HG02970 (cell line): ENCODE results near the gene ZPLD1.

Experiments
- ATAC-seq: cut with Tn5 transposase; IDR thresholded peaks from one replicate; pipeline ENCODE4 v1.9.1; 2021; ENCODE audit warnings: mild to moderate bottlenecking, moderate library complexity, moderate number of reproducible peaks; ENCODE audit not compliant: unreplicated experiment, low FRiP score

The ZPLD1 gene

GRCh38 chr3:102464261-102464660 lies 29.4 kb downstream of the ZPLD1 start:
- ATAC-seq, result no peak

- no peak for ATAC-seq
Observed at GRCh38 chr3:102466001-102466400, 31.2 kb downstream of the ZPLD1 start.

- no peak for ATAC-seq
Observed at GRCh38 chr3:102470066-102470465, 35.3 kb downstream of the ZPLD1 start.

- no peak for ATAC-seq
Observed at GRCh38 chr3:102471001-102471400, 36.2 kb downstream of the ZPLD1 start.

- ATAC-seq, result no peak
Observed at GRCh38 chr3:102471491-102471890, 36.7 kb downstream of the ZPLD1 start.

GRCh38 chr3:102473648-102474047 lies 38.8 kb downstream of the ZPLD1 start:
- ATAC-seq, result no peak

- no peak for ATAC-seq
Observed at GRCh38 chr3:102474207-102474606, 39.4 kb downstream of the ZPLD1 start.

- no peak for ATAC-seq
Observed at GRCh38 chr3:102476198-102476597, 41.4 kb downstream of the ZPLD1 start.

- ATAC-seq, result no peak
Observed at GRCh38 chr3:102478160-102478559, 43.3 kb downstream of the ZPLD1 start.

GRCh38 chr3:102480139-102480538 lies 45.3 kb downstream of the ZPLD1 start:
- no peak for ATAC-seq

- no peak for ATAC-seq
Observed at GRCh38 chr3:102481050-102481449, 46.2 kb downstream of the ZPLD1 start.

- ATAC-seq, result no peak
Observed at GRCh38 chr3:102483556-102483955, 48.7 kb downstream of the ZPLD1 start.

- ATAC-seq, result no peak
Observed at GRCh38 chr3:102484363-102484762, 49.5 kb downstream of the ZPLD1 start.

- no peak for ATAC-seq
Observed at GRCh38 chr3:102485701-102486100, 50.9 kb downstream of the ZPLD1 start.

GRCh38 chr3:102488331-102488730 lies 53.5 kb downstream of the ZPLD1 start:
- no peak for ATAC-seq

- no peak for ATAC-seq
Observed at GRCh38 chr3:102492300-102492699, 57.5 kb downstream of the ZPLD1 start.

- no peak for ATAC-seq
Observed at GRCh38 chr3:102497571-102497970, 62.8 kb downstream of the ZPLD1 start.

- ATAC-seq, result no peak
Observed at GRCh38 chr3:102505542-102505941, 70.7 kb downstream of the ZPLD1 start.

GRCh38 chr3:102510663-102511062 lies 75.8 kb downstream of the ZPLD1 start:
- ATAC-seq, result no peak

GRCh38 chr3:102511168-102511567 lies 76.4 kb downstream of the ZPLD1 start:
- ATAC-seq, result no peak

- ATAC-seq, result no peak
Observed at GRCh38 chr3:102511639-102512038, 76.8 kb downstream of the ZPLD1 start.

GRCh38 chr3:102512734-102513504 lies 78.1 kb downstream of the ZPLD1 start:
- ATAC-seq, result no peak

GRCh38 chr3:102514241-102514640 lies 79.4 kb downstream of the ZPLD1 start:
- no peak for ATAC-seq
